HepG2 (cell line): ENCODE measurements around the gene ACSM2B.
A peak's percentile ranks its signal among the peaks of the same experiment; 100 is the strongest.

Source experiments
- CTCF ChIP-seq: sonication (generic); formaldehyde crosslinking; IDR thresholded peaks from 2 replicates; pipeline ENCODE4 v1.5.0; 2020; ENCODE audit warnings: mild to moderate bottlenecking, missing genetic modification reagents, moderate library complexity
- DRAP1 ChIP-seq: IDR thresholded peaks from 2 replicates; pipeline ENCODE4 v1.6.1; 2016; ENCODE audit warnings: missing genetic modification reagents, missing compliant biosample characterization
- POLR2AphosphoS5 ChIP-seq: IDR thresholded peaks from 2 replicates; pipeline ENCODE4 v1.6.1; 2012; ENCODE audit warnings: low read depth, low read length
- TOPORS ChIP-seq: sonication (generic); formaldehyde crosslinking; IDR thresholded peaks from 2 replicates; pipeline ENCODE4 v1.8.0; 2023; ENCODE audit warnings: mild to moderate bottlenecking, missing genetic modification reagents
- ZBTB20 ChIP-seq: sonication (generic); formaldehyde crosslinking; IDR thresholded peaks from 2 replicates; pipeline ENCODE4 v1.8.1; 2023; ENCODE audit warnings: missing genetic modification reagents, low read depth, mild to moderate bottlenecking, borderline replicate concordance
- ZMYM4 ChIP-seq: sonication (generic); formaldehyde crosslinking; IDR thresholded peaks from 2 replicates; pipeline ENCODE4 v1.8.1; 2023; ENCODE audit warnings: mild to moderate bottlenecking, missing genetic modification reagents
- ZNF256 ChIP-seq: sonication (generic); formaldehyde crosslinking; conservative IDR thresholded peaks from 2 replicates; pipeline ENCODE4 v1.4.0; 2020; ENCODE audit warnings: missing genetic modification reagents
- ZNF318 ChIP-seq: sonication (generic); formaldehyde crosslinking; IDR thresholded peaks from 2 replicates; pipeline ENCODE4 v1.4.0; 2020; ENCODE audit warnings: mild to moderate bottlenecking, missing genetic modification reagents
- ZSCAN12 ChIP-seq: sonication (generic); formaldehyde crosslinking; IDR thresholded peaks from 2 replicates; pipeline ENCODE4 v1.9.0; 2021; ENCODE audit warnings: mild to moderate bottlenecking, missing genetic modification reagents

- TF ChIP-seq CTCF: no peak
- no peak for TF ChIP-seq ZNF256 (CRISPR knock-in tag)
- TF ChIP-seq TOPORS (CRISPR knock-in tag): peak; percentile 88
- no peak for TF ChIP-seq ZBTB20 (CRISPR knock-in tag)
- TF ChIP-seq ZNF318 (CRISPR knock-in tag): no peak
- TF ChIP-seq ZMYM4 (CRISPR knock-in tag): no peak
- no peak for TF ChIP-seq ZSCAN12 (CRISPR knock-in tag)
- no peak for TF ChIP-seq DRAP1
- no peak for TF ChIP-seq POLR2AphosphoS5
These were observed 68.9 kb downstream of the ACSM2B start for GRCh38 chr16:20507280-20507679.
